HG03442 (cell line): ENCODE results near the gene CHRM4.

Source experiments
- ATAC-seq: cut with Tn5 transposase; IDR thresholded peaks from one replicate; pipeline ENCODE4 v1.9.1; 2021; ENCODE audit warnings: mild to moderate bottlenecking, moderate library complexity; ENCODE audit not compliant: unreplicated experiment

The CHRM4 gene

DNA sequence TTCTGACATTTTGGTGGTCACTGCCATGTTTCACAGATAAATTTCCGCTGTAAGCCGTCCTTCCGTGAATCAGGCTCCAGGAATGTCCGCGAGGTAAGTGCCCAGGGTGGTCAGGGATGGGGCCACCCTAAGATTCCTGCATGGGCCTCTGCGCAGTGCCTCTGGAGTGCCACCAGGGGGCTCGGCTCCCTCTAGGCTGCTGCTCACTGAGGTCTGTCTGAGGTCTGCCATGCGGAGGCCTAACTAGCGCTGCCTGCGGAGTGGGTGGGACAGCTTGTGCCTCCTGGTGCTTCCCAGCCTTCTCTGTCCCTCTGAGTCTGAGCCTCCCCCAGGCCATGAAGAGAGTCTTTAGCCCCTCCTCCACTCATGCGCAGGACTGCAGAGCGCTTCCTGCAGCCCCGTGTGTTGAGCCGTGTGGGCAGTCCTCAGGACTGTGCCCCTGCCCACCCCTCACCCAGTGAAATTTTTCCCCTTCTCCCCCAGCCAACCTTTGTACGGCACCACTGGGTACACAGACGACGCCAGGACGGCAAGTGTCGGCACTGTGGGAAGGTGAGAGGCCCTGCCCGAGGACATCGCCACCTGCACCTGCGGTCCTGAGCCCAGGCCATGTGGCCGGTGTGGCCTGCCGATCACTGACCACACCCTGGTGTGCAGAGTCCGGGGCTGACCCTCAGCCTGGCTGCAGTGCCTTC lies 22.0 kb downstream of the CHRM4 start:
- peak; percentile 48 for ATAC-seq

DNA sequence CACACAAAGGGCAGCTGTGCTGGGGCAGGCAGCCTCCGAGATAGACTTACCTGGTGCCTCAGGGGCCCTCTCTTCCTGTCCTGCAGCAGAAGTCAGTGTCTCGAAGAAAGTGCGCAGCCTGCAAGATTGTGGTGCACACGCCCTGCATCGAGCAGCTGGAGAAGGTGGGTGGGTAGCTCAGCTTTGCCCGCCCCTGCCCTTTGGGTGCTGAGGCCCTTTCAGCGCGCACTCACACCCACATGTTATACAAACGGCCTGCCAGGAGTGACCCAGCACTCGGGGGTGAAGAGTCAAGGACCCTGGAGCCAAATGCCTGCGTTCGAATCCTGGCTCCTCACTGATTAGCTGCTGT lies 23.7 kb downstream of the CHRM4 start:
- no peak for ATAC-seq

GRCh38 chr11:46367244-46367915 lies 24.2 kb downstream of the CHRM4 start:
- peak; percentile 54 for ATAC-seq

DNA sequence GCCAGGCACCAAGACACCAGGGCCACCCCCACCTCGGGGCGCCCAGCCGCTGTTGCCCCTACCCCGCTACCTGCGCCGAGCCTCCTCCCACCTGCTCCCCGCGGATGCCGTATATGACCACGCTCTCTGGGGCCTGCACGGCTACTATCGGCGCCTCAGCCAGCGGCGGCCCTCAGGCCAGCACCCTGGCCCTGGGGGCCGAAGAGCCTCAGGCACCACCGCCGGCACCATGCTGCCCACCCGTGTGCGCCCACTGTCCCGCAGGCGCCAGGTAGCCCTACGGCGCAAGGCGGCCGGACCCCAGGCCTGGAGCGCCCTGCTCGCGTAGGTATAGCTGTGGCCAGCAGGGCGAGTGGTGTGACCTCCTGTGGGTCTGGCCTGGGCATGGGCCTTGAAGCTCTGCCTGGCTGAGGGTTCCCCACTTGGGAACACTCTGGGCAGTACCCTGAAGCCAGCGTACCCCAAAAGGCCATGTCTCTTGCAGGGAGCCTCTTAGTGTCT lies 24.9 kb downstream of the CHRM4 start:
- ATAC-seq, result no peak

DNA sequence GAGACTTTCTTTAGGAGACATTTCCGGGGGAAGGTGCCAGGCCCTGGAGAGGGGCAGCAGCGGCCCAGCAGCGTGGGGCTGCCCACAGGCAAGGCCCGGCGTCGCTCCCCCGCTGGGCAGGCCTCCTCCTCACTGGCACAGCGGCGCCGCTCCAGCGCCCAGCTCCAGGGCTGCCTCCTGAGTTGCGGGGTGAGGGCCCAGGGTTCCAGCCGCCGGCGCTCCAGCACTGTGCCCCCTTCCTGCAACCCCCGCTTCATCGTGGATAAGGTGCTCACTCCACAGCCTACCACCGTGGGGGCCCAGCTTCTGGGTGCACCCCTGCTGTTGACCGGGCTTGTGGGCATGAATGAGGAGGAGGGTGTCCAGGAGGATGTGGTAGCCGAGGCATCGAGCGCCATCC lies 25.3 kb downstream of the CHRM4 start:
- no peak for ATAC-seq

DNA sequence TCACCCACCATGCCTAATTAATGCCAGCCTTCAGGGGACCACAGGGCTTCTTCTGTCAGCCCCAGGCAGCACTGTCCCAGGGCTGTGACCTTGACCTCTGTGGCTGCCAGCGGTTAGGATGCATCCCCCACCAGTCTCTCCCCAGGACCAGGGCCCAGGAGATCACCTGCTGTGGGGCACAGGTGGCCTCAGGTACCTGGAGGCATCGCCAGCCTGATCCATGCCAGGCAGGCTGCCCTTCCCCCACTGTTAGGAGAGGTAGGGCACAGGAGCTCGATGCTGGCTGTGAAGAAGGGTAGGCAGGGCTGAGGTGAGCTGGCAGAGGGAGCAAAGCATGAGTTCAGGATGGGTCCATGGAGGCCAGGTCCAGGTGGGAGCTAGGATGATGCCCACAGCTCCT lies 26.8 kb downstream of the CHRM4 start:
- ATAC-seq, result no peak

- ATAC-seq, result no peak
Measured at GRCh38 chr11:46364056-46364455, 27.5 kb downstream of the CHRM4 start.

- no peak for ATAC-seq
Measured at GRCh38 chr11:46363455-46364005, 28.0 kb downstream of the CHRM4 start.

DNA sequence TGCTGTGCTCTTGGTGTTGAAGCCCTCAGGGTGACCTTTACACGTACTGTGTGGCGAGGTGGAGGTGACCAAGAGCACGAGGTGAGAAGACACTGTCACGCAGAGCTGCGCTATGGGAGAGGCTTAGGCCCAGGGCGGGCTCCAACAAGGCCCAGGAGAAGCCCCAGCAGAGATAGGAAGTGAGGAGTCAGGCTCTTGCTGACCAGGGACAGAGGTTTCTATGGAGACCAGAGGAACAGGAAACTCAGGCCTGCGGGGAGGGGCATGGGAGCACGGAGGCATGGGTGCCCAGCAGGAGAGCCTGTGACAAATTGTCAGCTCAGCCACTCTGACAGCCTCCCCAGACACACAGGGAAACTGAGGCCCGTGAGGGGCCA lies 28.6 kb downstream of the CHRM4 start:
- no peak for ATAC-seq

DNA sequence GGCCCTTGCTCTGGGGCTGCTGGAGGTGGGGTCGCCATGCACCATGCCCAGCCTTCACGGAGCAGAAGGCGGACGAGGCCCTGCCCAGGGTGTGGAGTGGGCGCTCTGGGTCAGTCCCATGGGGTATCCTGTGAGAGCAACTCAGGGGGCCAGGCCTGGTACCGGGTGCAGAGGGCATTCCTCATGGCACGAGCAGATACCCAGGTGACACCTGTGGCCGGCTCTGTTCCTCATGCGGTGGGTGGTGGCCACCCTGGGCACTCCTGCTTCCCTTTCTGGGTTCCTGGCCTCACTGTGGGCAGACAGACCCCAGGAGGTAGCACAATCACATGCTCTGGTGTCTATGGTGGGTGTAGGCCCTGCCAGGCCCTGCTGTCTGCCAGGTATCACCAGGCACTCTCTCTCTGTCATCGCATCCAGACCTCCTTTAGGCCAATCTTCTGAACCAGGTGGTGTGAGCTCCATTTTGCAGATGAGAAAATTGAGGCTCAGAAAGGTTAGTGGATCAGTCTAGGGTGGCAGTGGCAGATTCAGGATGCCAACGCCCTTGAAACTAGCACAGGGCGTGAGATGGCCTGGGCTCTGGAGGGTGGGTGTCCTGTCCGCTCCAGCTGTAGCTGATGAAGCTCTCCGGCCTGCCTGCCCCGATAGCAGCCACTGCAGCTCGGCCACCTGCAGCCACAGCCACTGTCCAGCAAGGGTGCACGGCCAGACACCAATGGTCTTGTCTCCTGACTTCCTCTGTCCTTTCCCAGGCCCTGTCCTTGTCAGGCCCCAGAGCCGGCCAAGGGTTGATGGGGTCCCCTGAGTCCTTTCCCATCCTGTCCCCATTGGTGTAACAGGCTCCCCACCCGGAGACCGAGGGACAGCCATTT lies 29.2 kb downstream of the CHRM4 start:
- ATAC-seq, result no peak

- ATAC-seq, result peak; percentile 85
Measured at GRCh38 chr11:46361283-46362155, 30.1 kb downstream of the CHRM4 start.

- ATAC-seq, result peak; percentile 14
Measured at GRCh38 chr11:46360878-46361277, 30.7 kb downstream of the CHRM4 start.

DNA sequence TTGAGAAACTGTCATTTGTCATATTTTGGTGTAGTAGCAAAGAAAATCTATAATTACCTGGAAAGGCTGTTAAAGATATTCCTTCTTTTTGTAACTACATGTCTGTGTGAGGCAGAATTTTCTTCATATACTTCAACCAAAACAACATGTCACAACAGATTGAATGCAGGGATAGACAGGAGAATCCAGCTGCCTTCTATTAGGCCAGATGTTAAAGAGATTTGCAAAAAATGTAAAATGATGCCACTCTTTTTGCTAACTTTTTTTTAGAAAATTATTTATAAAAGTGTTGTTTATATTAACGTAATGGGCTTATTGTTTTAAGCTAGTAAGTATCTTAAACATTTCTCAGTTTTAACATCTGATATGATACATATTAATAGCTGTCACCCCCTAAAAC lies 31.6 kb downstream of the CHRM4 start:
- ATAC-seq, result no peak

GRCh38 chr11:46357483-46357936 lies 34.1 kb downstream of the CHRM4 start:
- no peak for ATAC-seq

GRCh38 chr11:46356924-46357482 lies 34.6 kb downstream of the CHRM4 start:
- no peak for ATAC-seq

- ATAC-seq, result no peak
Measured at GRCh38 chr11:46353698-46354097, 37.9 kb downstream of the CHRM4 start.

GRCh38 chr11:46352063-46352841 lies 39.3 kb downstream of the CHRM4 start:
- ATAC-seq, result no peak

- no peak for ATAC-seq
Measured at GRCh38 chr11:46351606-46352005, 40.0 kb downstream of the CHRM4 start.

- ATAC-seq, result no peak
Measured at GRCh38 chr11:46351148-46351547, 40.4 kb downstream of the CHRM4 start.
